HepG2 (cell line): ENCODE results near the gene TUBB4B. TPM values are rescaled to one million over a fixed set of nuclear protein-coding genes. Genes with fewer than 3 reads are reported as not detected.
A peak's percentile ranks its signal among the peaks of the same experiment; 100 is the strongest.

Experiments used
- CBX2 ChIP-seq, 2 experiments: fragments of 200-600 bp in 1 of 2; sonication (generic); formaldehyde crosslinking in 1 of 2; IDR thresholded peaks; 2 replicates each; pipeline versions ENCODE4 v1.7.0 to v1.8.1; 2018 to 2022; ENCODE audit warnings: low read depth in 2 of 2, low read length in 1 of 2, mild to moderate bottlenecking in 1 of 2, missing genetic modification reagents in 1 of 2
- ELF4 ChIP-seq: sonication (generic); formaldehyde crosslinking; IDR thresholded peaks from 2 replicates; pipeline ENCODE4 v1.5.0; 2020; ENCODE audit warnings: missing genetic modification reagents, mild to moderate bottlenecking, moderate library complexity, borderline replicate concordance
- MAZ ChIP-seq, 2 experiments: sonication (generic) in 1 of 2; formaldehyde crosslinking in 1 of 2; IDR thresholded peaks; 2 replicates each; pipeline versions ENCODE4 v1.5.0 to v1.6.1; 2012 to 2020; ENCODE audit warnings: low read depth in 2 of 2, mild to moderate bottlenecking in 2 of 2, borderline replicate concordance in 1 of 2, improper control_type of control experiment in 1 of 2, low read length in 1 of 2, missing genetic modification reagents in 1 of 2, moderate library complexity in 1 of 2
- NONO ChIP-seq, 2 experiments: fragments of 450-650 bp in 1 of 2; sonication (generic) in 1 of 2; formaldehyde crosslinking in 1 of 2; IDR thresholded peaks in 1 of 2; conservative IDR thresholded peaks in 1 of 2; 2 replicates each; pipeline versions ENCODE4 v1.6.1 to v1.8.0; 2017 to 2022; ENCODE audit warnings: mild to moderate bottlenecking in 1 of 2, missing genetic modification reagents in 1 of 2, moderate library complexity in 1 of 2
- NR2C2 ChIP-seq: sonication (generic); formaldehyde crosslinking; IDR thresholded peaks from 2 replicates; pipeline ENCODE4 v1.4.0; 2020; ENCODE audit warnings: missing genetic modification reagents, mild to moderate bottlenecking, moderate library complexity, borderline replicate concordance
- NR2F2 ChIP-seq: IDR thresholded peaks from 2 replicates; pipeline ENCODE4 v1.6.1; 2012; ENCODE audit warnings: low read depth, inconsistent platforms, borderline replicate concordance
- POLR2AphosphoS5 ChIP-seq: IDR thresholded peaks from 2 replicates; pipeline ENCODE4 v1.6.1; 2012; ENCODE audit warnings: low read depth, low read length
- RARA ChIP-seq: IDR thresholded peaks from 2 replicates; pipeline ENCODE4 v1.6.1; 2016; ENCODE audit warnings: missing genetic modification reagents, missing compliant biosample characterization
- SOX6 ChIP-seq, 2 experiments: fragments of 450-650 bp in 1 of 2; sonication (generic) in 1 of 2; formaldehyde crosslinking in 1 of 2; IDR thresholded peaks; 2 replicates each; pipeline versions ENCODE4 v1.4.0 to v1.6.1; 2017 to 2020; ENCODE audit warnings: antibody characterized with exemption in 1 of 2, mild to moderate bottlenecking in 1 of 2, missing genetic modification reagents in 1 of 2
- TCF12 ChIP-seq, 2 experiments: fragments of 450-650 bp in 1 of 2; sonication (generic) in 1 of 2; formaldehyde crosslinking in 1 of 2; IDR thresholded peaks; 2 replicates each; pipeline versions ENCODE4 v1.6.1 to v1.8.0; 2017 to 2022; ENCODE audit warnings: antibody characterized with exemption in 1 of 2, mild to moderate bottlenecking in 1 of 2, missing genetic modification reagents in 1 of 2, moderate library complexity in 1 of 2
- ZFP62 ChIP-seq: sonication (generic); formaldehyde crosslinking; IDR thresholded peaks from 2 replicates; pipeline ENCODE4 v1.4.0; 2020; ENCODE audit warnings: missing genetic modification reagents
- ZFYVE20 ChIP-seq: sonication (generic); formaldehyde crosslinking; IDR thresholded peaks from 2 replicates; pipeline ENCODE4 v1.8.0; 2023; ENCODE audit warnings: low read depth, mild to moderate bottlenecking, moderate library complexity, missing genetic modification reagents, borderline replicate concordance
- ZMAT3 ChIP-seq: sonication (generic); formaldehyde crosslinking; conservative IDR thresholded peaks from 2 replicates; pipeline ENCODE4 v1.7.0; 2021; ENCODE audit warnings: missing genetic modification reagents
- ZNF263 ChIP-seq: sonication (generic); formaldehyde crosslinking; IDR thresholded peaks from 2 replicates; pipeline ENCODE4 v1.4.0; 2020; ENCODE audit warnings: missing genetic modification reagents
- ZNF275 ChIP-seq: sonication (generic); formaldehyde crosslinking; IDR thresholded peaks from 2 replicates; pipeline ENCODE4 v1.8.0; 2022; ENCODE audit warnings: missing genetic modification reagents, mild to moderate bottlenecking, inconsistent platforms, borderline replicate concordance
- ZNF317 ChIP-seq: sonication (generic); formaldehyde crosslinking; IDR thresholded peaks from 2 replicates; pipeline ENCODE4 v1.5.0; 2020; ENCODE audit warnings: mild to moderate bottlenecking, missing genetic modification reagents
- ZNF484 ChIP-seq: sonication (generic); formaldehyde crosslinking; IDR thresholded peaks from 2 replicates; pipeline ENCODE4 v1.5.1; 2020; ENCODE audit warnings: mild to moderate bottlenecking, low read depth, missing genetic modification reagents, borderline replicate concordance
- ZNF550 ChIP-seq: sonication (generic); formaldehyde crosslinking; IDR thresholded peaks from 2 replicates; pipeline ENCODE4 v1.4.0; 2020; ENCODE audit warnings: mild to moderate bottlenecking, missing genetic modification reagents, borderline replicate concordance
- ZNF713 ChIP-seq: sonication (generic); formaldehyde crosslinking; IDR thresholded peaks from 2 replicates; pipeline ENCODE4 v1.4.0; 2020; ENCODE audit warnings: mild to moderate bottlenecking, missing genetic modification reagents
- ZNF766 ChIP-seq: sonication (generic); formaldehyde crosslinking; IDR thresholded peaks from 2 replicates; pipeline ENCODE4 v1.5.0; 2020; ENCODE audit warnings: missing genetic modification reagents, borderline replicate concordance
- ZNF772 ChIP-seq: sonication (generic); formaldehyde crosslinking; IDR thresholded peaks from 2 replicates; pipeline ENCODE4 v1.5.0; 2020; ENCODE audit warnings: mild to moderate bottlenecking, missing genetic modification reagents
- polyA plus RNA-seq, 8 experiments: library from polyadenylated mRNA; depleted of rRNA in 3 of 8; stranded (reverse) in 7 of 8; unstranded in 1 of 8; fragments of >200 nt; fragmentation: Illumina TruSeq in 4 of 8; extraction: Trizol in 4 of 8; gene quantifications; 2 replicates each; pipeline versions ENCODE4 v1.2.1 to v1.2.3, GENCODE V29; 2011 to 2016; ENCODE audit warnings: low read depth in 4 of 8, missing spikeins in 1 of 8, mixed read lengths in 1 of 8; ENCODE audit not compliant: insufficient read depth in 1 of 8
- total RNA-seq, 5 experiments: library from RNA; depleted of rRNA; stranded (reverse); fragments of >200 nt; fragmentation: Illumina TruSeq; extraction: Trizol; gene quantifications; 2 replicates each; pipeline ENCODE4 v1.2.3, GENCODE V29; 2016; ENCODE audit warnings: low read depth in 1 of 5
- TF ChIP-seq, protein P1 (sequence below): sonication (generic); formaldehyde crosslinking; IDR thresholded peaks from 2 replicates; pipeline ENCODE4 v1.4.0; 2020; ENCODE audit warnings: missing genetic modification reagents

Gene TUBB4B
- total and polyA plus RNA-seq, 2 of the 13 experiments (the other 11 are each of a cell fraction or from before 2014, with no cell fraction given): 182 to 412 TPM

DNA sequence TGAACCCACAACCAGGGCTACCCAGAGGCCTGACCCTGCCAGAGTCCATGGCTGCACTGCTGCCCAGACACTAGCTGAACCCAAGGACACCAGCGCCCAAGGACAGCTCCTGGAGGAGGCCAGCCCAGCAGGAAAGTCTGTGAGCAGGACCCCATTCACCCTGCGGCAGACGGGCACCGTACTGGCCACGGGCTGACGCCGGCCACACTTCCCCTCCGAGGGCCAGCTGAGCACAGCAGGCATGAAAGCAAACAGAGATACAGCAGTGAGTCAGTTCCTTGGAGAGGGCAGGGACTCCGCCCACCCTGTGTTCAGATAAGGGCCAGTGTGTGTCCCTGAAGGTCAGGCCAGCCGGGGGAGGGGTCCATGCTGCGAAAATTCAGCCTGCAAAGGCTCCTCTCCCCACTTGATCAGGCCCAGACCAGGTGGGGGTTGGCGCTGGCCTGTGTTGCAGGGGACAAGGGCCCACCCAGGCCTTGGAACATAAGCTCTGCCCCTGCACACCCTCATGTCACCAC lies 22.3 kb upstream of the TUBB4B start (continued):
- TF ChIP-seq TCF12 (IDR thresholded peaks at IDR 0.05) (no peak), TCF12 (CRISPR knock-in tag; IDR thresholded peaks at IDR 0.05) (no peak), NONO (IDR thresholded peaks at IDR 0.05) (no peak), NONO (CRISPR knock-in tag; conservative IDR thresholded peaks at IDR 0.05) (peak; percentile 62; the same call in 1 of the 2 replicates), RARA (peak; percentile 76), ZNF275 (CRISPR knock-in tag) (no peak), ZNF317 (CRISPR knock-in tag) (no peak), ELF4 (no peak), ZNF713 (CRISPR knock-in tag) (no peak), ZNF550 (CRISPR knock-in tag) (no peak), NR2F2 (no peak), ZNF766 (CRISPR knock-in tag) (no peak), ZFYVE20 (CRISPR knock-in tag) (no peak), MAZ (IDR thresholded peaks at IDR 0.05; ENCODE audit: borderline replicate concordance, low read depth, low read length) (no peak), MAZ (CRISPR knock-in tag; IDR thresholded peaks at IDR 0.05; ENCODE audit: low read depth) (no peak; the same call in 1 of the 2 replicates), SOX6 (IDR thresholded peaks at IDR 0.05) (no peak), SOX6 (CRISPR knock-in tag; IDR thresholded peaks at IDR 0.05) (peak; percentile 38; the same call in 1 of the 2 replicates), ZMAT3 (CRISPR knock-in tag) (no peak), POLR2AphosphoS5 (peak; percentile 55), ZNF772 (CRISPR knock-in tag) (no peak), ZNF263 (no peak), NR2C2 (CRISPR knock-in tag) (no peak; the same call in 1 of the 2 replicates), CBX2 (IDR thresholded peaks at IDR 0.05; ENCODE audit: low read depth, low read length) (no peak), CBX2 (CRISPR knock-in tag; IDR thresholded peaks at IDR 0.05; ENCODE audit: low read depth) (no peak), ZFP62 (no peak), ZNF484 (CRISPR knock-in tag) (no peak)
- TF ChIP-seq, protein P1, sequence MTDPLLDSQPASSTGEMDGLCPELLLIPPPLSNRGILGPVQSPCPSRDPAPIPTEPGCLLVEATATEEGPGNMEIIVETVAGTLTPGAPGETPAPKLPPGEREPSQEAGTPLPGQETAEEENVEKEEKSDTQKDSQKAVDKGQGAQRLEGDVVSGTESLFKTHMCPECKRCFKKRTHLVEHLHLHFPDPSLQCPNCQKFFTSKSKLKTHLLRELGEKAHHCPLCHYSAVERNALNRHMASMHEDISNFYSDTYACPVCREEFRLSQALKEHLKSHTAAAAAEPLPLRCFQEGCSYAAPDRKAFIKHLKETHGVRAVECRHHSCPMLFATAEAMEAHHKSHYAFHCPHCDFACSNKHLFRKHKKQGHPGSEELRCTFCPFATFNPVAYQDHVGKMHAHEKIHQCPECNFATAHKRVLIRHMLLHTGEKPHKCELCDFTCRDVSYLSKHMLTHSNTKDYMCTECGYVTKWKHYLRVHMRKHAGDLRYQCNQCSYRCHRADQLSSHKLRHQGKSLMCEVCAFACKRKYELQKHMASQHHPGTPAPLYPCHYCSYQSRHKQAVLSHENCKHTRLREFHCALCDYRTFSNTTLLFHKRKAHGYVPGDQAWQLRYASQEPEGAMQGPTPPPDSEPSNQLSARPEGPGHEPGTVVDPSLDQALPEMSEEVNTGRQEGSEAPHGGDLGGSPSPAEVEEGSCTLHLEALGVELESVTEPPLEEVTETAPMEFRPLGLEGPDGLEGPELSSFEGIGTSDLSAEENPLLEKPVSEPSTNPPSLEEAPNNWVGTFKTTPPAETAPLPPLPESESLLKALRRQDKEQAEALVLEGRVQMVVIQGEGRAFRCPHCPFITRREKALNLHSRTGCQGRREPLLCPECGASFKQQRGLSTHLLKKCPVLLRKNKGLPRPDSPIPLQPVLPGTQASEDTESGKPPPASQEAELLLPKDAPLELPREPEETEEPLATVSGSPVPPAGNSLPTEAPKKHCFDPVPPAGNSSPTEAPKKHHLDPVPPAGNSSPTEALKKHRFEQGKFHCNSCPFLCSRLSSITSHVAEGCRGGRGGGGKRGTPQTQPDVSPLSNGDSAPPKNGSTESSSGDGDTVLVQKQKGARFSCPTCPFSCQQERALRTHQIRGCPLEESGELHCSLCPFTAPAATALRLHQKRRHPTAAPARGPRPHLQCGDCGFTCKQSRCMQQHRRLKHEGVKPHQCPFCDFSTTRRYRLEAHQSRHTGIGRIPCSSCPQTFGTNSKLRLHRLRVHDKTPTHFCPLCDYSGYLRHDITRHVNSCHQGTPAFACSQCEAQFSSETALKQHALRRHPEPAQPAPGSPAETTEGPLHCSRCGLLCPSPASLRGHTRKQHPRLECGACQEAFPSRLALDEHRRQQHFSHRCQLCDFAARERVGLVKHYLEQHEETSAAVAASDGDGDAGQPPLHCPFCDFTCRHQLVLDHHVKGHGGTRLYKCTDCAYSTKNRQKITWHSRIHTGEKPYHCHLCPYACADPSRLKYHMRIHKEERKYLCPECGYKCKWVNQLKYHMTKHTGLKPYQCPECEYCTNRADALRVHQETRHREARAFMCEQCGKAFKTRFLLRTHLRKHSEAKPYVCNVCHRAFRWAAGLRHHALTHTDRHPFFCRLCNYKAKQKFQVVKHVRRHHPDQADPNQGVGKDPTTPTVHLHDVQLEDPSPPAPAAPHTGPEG (CRISPR knock-in tag): no peak; the same call in 1 of the 2 replicates
